ENCODE data around the gene ZCCHC2. TPM values are rescaled to one million over a fixed set of nuclear protein-coding genes. Genes with fewer than 3 reads are reported as not detected.
A peak's percentile ranks its signal among the peaks of the same experiment; 100 is the strongest.

The ZCCHC2 gene
- total RNA-seq, 4 donors from 2014 or later, result 35.6 to 54.5 (median 37.2) TPM

DNA sequence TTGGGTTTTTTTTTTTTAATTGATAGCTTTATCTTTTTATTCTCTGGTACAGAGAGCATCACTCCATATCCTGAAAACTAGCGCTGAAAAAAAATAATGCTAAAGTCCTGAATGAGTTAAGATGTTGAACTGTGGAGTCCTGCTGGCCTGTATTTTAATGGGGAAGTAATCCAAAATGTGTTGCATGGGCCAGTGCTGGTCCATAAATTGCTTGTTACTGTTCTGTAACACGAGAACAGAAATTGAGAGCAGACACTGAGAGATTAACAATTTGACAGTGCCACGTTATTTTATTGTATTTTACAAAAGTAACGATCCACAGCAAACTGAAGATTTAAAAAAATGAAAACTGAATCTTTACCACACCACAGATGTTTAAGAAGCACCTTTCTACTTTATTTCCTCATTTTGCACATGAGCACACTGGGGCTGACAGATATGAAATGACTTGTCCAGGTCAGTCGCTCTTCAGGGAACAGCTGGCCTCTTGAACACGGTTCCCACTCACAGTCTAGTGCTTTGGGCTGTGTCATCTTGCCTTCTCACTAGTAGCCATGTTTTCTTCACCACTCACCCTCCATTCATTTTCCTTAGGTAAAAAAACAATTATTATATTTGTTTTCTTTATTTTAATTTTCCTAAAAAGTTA, 35.3 kb downstream of the ZCCHC2 start:
- no peaks in the 10 kb centered on the region for H3K27me3 ChIP-seq
- no peak for TF ChIP-seq POLR2A (IDR thresholded peaks at IDR 0.05)
- TF ChIP-seq CTCF (IDR thresholded peaks at IDR 0.05), result no peak
- no peak for DNase-seq
- no peaks in the 10 kb centered on the region for H3K9me3 ChIP-seq
- peaks cover 0 to 12% (median 0%) of the 10 kb centered on the region in 4 donors for H3K4me1 ChIP-seq
- no peak overlapping the region for H3K27ac ChIP-seq
- peaks cover 0 to 75% (median 0%) of the 10 kb centered on the region in 3 donors for H3K36me3 ChIP-seq
- H3K4me3 ChIP-seq, result no peak overlapping the region

- Histone ChIP-seq H3K9me3 (no peaks in the 10 kb centered on the region), H3K4me3 (no peak overlapping the region), H3K27ac (no peak overlapping the region), H3K36me3 (peaks cover 0 to 90% (median 0%) of the 10 kb centered on the region in 3 donors), H3K4me1 (no peaks in the 10 kb centered on the region), H3K27me3 (no peaks in the 10 kb centered on the region)
- DNase-seq, result no peak
- TF ChIP-seq CTCF (IDR thresholded peaks at IDR 0.05) (no peak), POLR2A (IDR thresholded peaks at IDR 0.05) (no peak)
Measured at GRCh38 chr18:62564044-62564443, 41.2 kb downstream of the ZCCHC2 start.

DNA sequence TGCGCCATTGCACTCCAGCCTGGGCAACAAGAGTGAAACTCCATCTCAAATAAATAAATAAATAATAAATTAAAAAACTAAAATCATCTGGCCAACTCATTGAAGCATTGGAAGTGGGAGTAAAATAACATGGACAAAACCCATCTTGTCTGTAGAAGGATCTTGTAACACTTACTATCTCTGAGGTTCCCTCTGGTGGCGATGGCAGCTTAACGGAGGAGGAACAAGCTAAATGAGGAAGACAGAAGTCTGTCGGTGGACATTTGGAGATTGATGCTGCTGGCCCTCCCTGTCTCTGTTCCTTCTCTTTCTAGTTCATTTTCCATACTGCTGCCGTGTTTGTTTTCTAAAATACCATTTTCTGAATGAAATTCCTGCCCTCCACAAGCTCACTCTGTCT, 43.4 kb downstream of the ZCCHC2 start:
- H3K27ac ChIP-seq, result no peak overlapping the region
- H3K36me3 ChIP-seq, result peaks cover 0 to 85% (median 0%) of the 10 kb centered on the region in 3 donors
- peak in 1 of 3 donors; percentile 72 for DNase-seq
- H3K4me1 ChIP-seq, result no peaks in the 10 kb centered on the region
- no peaks in the 10 kb centered on the region for H3K27me3 ChIP-seq
- TF ChIP-seq POLR2A (IDR thresholded peaks at IDR 0.05) (no peak), CTCF (IDR thresholded peaks at IDR 0.05) (peak in 4 of 6 experiments; percentile 19 to 55 (median 44))
- H3K9me3 ChIP-seq, result no peaks in the 10 kb centered on the region
- no peak overlapping the region for H3K4me3 ChIP-seq

DNA sequence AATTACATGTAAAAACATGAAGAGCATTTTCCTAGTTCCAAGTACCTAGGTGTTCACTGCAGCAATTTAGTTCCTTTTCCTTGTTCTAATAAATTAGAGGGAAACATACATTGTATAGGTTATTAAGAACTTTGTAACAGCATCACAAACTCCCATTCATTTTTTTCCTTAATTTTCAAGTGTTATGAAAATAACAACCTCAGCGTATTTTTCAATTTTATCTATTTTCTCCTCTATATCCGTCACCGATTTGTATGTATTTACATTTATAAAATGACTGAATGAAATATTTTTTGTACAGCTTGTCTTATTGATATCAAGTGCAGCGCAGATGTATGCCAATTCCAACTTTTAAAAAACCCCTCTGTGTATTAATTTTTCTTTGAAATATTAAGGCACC, 44.0 kb downstream of the ZCCHC2 start:
- no peaks in the 10 kb centered on the region for H3K27me3 ChIP-seq
- H3K9me3 ChIP-seq, result no peaks in the 10 kb centered on the region
- TF ChIP-seq POLR2A (IDR thresholded peaks at IDR 0.05), result no peak
- TF ChIP-seq CTCF (IDR thresholded peaks at IDR 0.05), result no peak
- no peak for DNase-seq
- no peak overlapping the region for H3K27ac ChIP-seq
- no peaks in the 10 kb centered on the region for H3K4me1 ChIP-seq
- H3K36me3 ChIP-seq, result peaks cover 0 to 85% (median 0%) of the 10 kb centered on the region in 3 donors
- no peak overlapping the region for H3K4me3 ChIP-seq

DNA sequence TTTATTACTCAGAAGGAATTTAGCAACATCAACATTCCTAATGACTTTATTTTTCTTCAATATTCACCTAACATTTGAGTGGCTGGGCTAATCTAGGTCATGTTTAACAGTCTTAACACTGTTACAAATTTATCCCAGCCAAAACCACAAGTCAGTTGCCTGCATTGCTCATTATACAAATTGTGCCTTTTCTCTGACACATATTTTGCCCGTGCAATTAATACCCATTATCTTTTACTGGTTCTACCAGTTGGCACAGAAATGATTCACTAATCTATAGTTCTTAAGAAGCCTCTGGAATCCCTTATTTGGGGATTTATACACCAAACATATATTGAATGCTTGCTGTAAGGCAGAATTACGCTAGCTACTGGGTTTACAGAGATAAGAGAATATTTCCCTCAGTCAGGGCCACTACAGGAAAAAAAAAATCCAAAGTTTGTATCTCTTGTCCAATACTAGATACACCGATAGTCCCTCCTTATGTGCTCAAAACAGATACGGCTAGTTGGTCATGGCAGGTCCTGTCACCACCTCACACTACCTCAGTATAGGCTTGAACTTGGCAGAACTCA, 46.3 kb downstream of the ZCCHC2 start:
- Histone ChIP-seq H3K36me3 (peaks cover 0 to 79% (median 0%) of the 10 kb centered on the region in 3 donors), H3K9me3 (no peaks in the 10 kb centered on the region), H3K27me3 (no peaks in the 10 kb centered on the region), H3K27ac (no peak overlapping the region), H3K4me3 (no peak overlapping the region), H3K4me1 (no peaks in the 10 kb centered on the region)
- no peak for DNase-seq
- TF ChIP-seq CTCF (IDR thresholded peaks at IDR 0.05) (no peak), POLR2A (IDR thresholded peaks at IDR 0.05) (no peak)

Data from Peyer's patch (tissue), 4 donors.